ENCODE results near the gene TBKBP1. TPM values are rescaled to one million over a fixed set of nuclear protein-coding genes. Genes with fewer than 3 reads are reported as not detected.

Gene TBKBP1, protein sequence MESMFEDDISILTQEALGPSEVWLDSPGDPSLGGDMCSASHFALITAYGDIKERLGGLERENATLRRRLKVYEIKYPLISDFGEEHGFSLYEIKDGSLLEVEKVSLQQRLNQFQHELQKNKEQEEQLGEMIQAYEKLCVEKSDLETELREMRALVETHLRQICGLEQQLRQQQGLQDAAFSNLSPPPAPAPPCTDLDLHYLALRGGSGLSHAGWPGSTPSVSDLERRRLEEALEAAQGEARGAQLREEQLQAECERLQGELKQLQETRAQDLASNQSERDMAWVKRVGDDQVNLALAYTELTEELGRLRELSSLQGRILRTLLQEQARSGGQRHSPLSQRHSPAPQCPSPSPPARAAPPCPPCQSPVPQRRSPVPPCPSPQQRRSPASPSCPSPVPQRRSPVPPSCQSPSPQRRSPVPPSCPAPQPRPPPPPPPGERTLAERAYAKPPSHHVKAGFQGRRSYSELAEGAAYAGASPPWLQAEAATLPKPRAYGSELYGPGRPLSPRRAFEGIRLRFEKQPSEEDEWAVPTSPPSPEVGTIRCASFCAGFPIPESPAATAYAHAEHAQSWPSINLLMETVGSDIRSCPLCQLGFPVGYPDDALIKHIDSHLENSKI
- total RNA-seq, result 7.1 and 8.0 TPM in 2 replicates

DNA sequence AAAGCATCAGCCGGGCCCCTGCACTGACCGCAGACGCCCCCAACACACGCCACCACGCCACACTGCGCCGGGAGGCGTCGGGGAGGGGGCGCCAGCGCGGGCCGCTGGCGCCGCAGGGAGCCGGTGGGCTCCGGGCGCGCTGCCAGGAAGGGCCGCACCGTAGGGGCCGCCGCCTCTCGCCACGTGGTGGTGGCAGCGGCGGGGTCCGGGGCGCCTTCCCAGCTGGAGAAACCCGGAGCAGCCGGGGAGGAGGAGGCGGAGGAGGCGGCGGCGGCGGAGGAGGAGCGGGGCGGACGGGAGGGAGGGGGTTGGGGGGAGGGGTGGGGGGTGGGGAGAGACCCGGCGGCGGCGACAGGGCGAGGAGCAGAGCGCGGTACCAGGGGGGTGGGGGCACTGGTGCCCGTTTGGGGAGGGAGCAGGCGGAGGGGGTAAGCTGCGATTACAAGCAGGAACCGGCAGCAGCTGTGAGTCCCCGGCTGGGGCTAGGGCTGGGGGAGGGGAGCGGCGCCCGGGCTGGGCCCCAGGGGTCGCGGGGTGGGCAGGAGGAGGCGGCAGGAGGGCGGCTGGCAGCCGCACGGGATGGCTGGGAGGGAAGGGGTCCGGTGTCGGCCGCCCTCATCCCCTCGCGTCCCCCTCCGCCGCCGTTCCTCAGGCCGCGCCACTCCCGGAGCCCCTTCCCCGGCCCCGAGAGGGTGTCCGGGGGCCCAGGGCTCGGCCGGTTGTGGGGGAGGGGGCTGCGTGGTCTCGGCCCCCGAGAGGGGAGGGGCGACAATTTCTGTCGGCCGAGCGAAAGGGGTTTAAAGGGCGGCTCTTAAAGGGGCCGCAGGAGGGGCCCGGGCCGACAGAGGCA is at the start of gene TBKBP1:
TSS of gene TBKBP1 (plus strand) at position 431 of the 850 bp plus-strand sequence. CDS start 1,952 bp downstream, outside the sequence.
- intact Hi-C loops (cut with micrococcal nuclease), result no loop called here

DNA sequence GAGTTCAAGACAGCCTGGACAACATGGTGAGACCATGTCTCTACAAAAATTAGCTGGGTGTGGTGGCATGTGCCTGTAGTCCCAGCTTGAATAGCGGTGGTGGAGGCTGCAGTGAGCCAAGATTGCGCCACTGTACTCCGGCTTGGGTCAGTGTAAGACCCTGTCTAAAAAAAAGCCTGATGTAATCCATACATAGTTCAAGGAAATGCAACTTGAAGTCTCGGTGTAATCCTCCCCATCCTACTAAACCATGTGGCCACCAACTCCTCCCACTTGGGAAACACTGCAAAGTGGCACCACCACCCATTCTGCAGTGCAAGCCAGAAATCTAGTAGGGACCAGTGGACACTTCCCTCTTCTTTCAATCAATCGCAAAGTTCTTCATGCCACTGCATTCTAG is 49.6 kb upstream of the TBKBP1 start:
- intact Hi-C loops (cut with micrococcal nuclease), result no loop called here

DNA sequence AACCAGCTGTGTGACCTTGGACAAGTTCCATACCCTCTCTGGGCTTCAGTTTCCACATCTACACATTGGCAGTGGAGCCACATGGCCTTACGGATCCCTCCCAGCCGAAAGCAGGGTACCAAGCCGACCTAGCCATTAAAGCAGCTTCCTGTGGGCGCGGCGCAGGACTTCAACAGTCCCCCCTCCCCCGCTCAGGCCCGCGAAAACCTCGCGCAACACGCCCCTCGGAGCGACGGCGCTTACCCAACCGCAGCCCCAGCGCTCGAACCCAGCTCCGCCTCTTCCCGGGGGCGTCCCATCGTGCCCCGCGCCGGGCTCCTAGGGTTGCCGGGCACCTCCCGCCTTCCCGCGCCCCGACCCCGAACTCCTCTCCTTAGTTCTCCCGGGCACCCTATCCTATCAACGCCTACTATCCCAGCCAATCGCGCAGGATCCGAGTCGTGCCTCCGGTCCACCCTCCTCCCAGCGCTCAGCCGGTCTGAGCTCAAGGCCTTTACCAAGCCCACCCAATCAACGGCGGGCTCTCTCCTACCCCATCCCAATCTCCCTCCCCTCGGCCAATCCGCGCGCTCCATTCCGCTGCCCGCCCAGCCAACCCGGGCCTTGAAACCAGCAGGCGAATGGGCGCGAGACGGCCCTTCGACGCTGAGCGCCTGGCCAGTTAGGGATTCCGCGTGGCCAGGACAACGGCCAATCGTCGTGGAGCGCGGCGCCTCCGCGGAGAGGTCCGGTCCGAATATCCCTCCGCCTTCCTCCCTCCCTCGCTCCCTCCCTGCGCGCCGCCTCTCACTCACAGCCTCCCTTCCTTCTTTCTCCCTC is 44.6 kb upstream of the TBKBP1 start, which contains the start of gene KPNB1:
TSS of gene KPNB1 (plus strand) at position 767 of the 819 bp plus-strand sequence. CDS start 326 bp downstream, outside the sequence.
- intact Hi-C loops (cut with micrococcal nuclease), result loop anchor here (1.0 to 5.0 kb wide), 11 partner anchors 11 to 1543 kb away; partner anchors contain the start of genes ATP5MC1, CDC27, LRRC46 and MRPL10

DNA sequence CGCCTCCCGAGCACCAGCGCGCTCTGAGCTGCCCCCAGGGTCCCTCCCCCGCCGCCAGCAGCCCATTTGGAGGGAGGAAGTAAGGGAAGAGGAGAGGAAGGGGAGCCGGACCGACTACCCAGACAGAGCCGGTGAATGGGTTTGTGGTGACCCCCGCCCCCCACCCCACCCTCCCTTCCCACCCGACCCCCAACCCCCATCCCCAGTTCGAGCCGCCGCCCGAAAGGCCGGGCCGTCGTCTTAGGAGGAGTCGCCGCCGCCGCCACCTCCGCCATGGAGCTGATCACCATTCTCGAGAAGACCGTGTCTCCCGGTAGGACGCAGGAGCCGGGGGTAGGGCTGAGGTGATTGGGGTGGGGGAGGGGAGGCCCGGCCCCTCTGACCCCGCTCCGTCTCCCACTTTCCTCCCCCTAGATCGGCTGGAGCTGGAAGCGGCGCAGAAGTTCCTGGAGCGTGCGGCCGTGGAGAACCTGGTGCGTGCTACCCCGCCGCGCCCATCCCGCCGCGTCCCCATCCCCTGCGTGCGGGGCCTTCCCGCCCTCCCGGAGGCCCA is 43.9 kb upstream of the TBKBP1 start:
- intact Hi-C loops (cut with micrococcal nuclease), result loop anchor here (1.0 to 10.0 kb wide), 12 partner anchors 10 to 1542 kb away; partner anchors contain the start of genes ATP5MC1, CBX1, CDC27 and LRRC46

GRCh38 chr17:47650525-47651522 is 43.1 kb upstream of the TBKBP1 start:
- intact Hi-C loops (cut with micrococcal nuclease), result loop anchor here (10.0 kb wide), 1 partner anchor 454 kb away; the partner anchor contains the start of genes CBX1 and SNX11

DNA sequence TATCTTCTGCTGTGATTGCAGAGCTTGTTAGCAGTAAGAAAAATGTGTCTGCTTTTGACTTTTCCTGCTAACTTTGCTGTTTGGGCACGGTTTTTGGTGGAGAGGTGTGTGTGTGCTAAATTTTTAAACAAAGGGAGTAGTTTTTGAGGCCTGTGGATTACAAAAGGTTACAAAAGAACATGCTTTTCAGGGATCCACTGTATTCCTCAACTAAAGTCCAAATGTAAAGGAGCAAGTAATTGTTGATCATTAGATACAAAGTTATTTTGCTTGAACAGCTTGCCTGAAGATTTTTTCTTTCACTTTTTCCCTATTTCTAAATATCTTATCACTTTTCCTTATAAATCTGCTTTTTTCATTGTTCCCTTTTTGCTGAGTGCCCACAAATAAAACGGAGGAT is 42.3 kb upstream of the TBKBP1 start:
- intact Hi-C loops (cut with micrococcal nuclease), result loop anchor here (10.0 kb wide), 1 partner anchor 453 kb away; the partner anchor contains the start of genes CBX1 and SNX11

- intact Hi-C loops (cut with micrococcal nuclease), result loop anchor here (10.0 kb wide), 1 partner anchor 452 kb away; the partner anchor contains the start of genes CBX1 and SNX11
Observed at GRCh38 chr17:47652570-47652969, 41.4 kb upstream of the TBKBP1 start.

- intact Hi-C loops (cut with micrococcal nuclease), result loop anchor here (10.0 kb wide), 1 partner anchor 451 kb away; the partner anchor contains the start of genes CBX1 and SNX11
Observed at GRCh38 chr17:47653442-47653841, 40.5 kb upstream of the TBKBP1 start.

GRCh38 chr17:47654991-47655390 is 39.0 kb upstream of the TBKBP1 start:
- intact Hi-C loops (cut with micrococcal nuclease), result loop anchor here (10.0 kb wide), 1 partner anchor 450 kb away; the partner anchor contains the start of genes CBX1 and SNX11

- intact Hi-C loops (cut with micrococcal nuclease), result loop anchor here (1.0 to 2.0 kb wide), 2 partner anchors 11 to 39 kb away; partner anchors contain the start of gene KPNB1
Observed at GRCh38 chr17:47660064-47660492, 33.9 kb upstream of the TBKBP1 start.

GRCh38 chr17:47663912-47664623 is 29.9 kb upstream of the TBKBP1 start:
- intact Hi-C loops (cut with micrococcal nuclease), result loop anchor here (1.0 to 2.0 kb wide), 5 partner anchors 15 to 138 kb away; partner anchors contain the start of genes KPNB1 and TBX21

GRCh38 chr17:47664624-47664941 is 29.4 kb upstream of the TBKBP1 start:
- intact Hi-C loops (cut with micrococcal nuclease), result loop anchor here (1.0 to 2.0 kb wide), 5 partner anchors 16 to 138 kb away; partner anchors contain the start of genes KPNB1 and TBX21

GRCh38 chr17:47665655-47666054 is 28.3 kb upstream of the TBKBP1 start:
- intact Hi-C loops (cut with micrococcal nuclease), result loop anchor here (2.0 kb wide), 2 partner anchors 17 to 67 kb away; partner anchors contain the start of genes KPNB1 and TBX21

DNA sequence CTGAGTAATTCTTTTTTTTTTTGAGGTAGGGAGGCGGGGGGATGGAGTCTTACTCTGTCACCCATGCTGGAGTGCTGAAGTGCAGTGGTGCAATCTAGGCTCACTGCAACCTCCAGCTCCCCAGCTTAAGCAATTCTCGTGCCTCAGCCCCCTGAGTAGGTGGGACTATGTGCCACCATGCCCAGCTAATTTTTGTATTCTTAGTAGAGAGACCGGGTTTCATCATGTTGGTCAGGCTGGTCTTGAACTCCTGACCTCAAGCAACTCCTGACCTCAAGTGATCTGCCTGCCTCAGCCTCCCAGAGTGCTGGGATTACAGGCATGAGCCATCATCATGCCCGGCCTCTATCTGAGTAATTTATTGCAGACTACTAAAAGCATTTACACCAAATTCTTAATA is 24.9 kb upstream of the TBKBP1 start:
- intact Hi-C loops (cut with micrococcal nuclease), result no loop called here

- intact Hi-C loops (cut with micrococcal nuclease), result no loop called here
Observed at GRCh38 chr17:47670064-47670463, 23.9 kb upstream of the TBKBP1 start.

DNA sequence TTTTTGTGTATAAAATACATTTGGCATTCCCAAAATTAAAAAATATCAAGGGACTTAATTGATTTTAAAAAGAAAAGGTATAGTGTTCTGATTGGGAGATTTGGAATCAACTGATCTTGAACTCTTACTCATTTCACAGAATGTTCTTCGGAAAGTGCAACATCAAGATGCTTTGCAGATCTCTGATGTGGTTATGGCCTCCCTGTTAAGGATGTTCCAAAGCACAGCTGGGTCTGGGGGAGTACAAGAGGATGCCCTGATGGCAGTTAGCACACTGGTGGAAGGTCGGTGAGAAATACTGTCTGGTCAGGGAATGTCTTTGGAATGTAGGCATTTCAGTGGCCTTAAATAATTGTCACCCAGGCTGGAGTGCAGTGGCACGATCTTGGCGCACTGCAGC is 19.5 kb upstream of the TBKBP1 start:
- intact Hi-C loops (cut with micrococcal nuclease), result no loop called here

GRCh38 chr17:47675380-47676198 is 18.4 kb upstream of the TBKBP1 start:
- intact Hi-C loops (cut with micrococcal nuclease), result no loop called here
